HL-60/S4 treated with phorbol 12-myristate 13-acetate at 8.2 ng/mL for 4 days and 3 days (cell line): ENCODE data around the gene SMIM36.
"Not testable (repeated sequence)": the region's sequence is repeated elsewhere in the genome, so short reads cannot be mapped to it uniquely, and the experiment has no call there.

ENCODE experiments used
- in situ Hi-C: fragments of 300-500 bp; cut with MboI; formaldehyde crosslinking; loops from 2 replicates; pipeline ENCODE4 v1.15.0; 2022; ENCODE audit warnings: low sequenced_read_pairs

Gene SMIM36

GRCh38 chr17:55458287-55458900, 52.9 kb downstream of the SMIM36 start:
- in situ Hi-C loops, result no loop called here

- in situ Hi-C loops, result no loop called here
Observed at GRCh38 chr17:55456307-55457240, 54.7 kb downstream of the SMIM36 start.

DNA sequence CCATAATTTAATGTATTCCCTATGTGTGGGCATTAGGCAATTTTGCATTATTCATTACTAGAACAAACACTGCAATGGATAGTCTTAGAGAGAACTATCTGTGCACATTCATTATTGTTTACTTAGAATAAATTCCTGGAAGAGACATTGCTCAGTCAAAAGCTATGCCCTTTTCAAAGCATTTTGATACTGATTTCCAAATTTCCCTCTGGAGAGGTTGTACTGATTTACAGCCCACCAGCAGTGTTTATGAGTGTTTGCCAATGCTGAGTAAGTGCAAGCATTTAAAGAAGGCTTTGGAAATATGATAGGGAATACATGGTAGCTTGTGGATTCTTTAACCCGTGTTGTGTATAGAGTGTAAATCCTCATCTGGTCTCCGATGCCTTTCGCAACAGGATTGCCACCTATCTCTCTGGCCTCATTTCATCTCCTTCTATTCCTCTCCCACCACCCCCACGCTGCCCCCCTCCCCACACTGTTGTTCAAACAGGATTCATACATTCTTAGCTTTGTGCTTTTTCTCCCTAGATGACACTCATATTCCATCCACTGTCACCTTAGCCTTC, 56.3 kb downstream of the SMIM36 start:
- in situ Hi-C loops, result no loop called here

- in situ Hi-C loops, result no loop called here
Observed at GRCh38 chr17:55453839-55454557, 57.3 kb downstream of the SMIM36 start.

- in situ Hi-C loops, result no loop called here
Observed at GRCh38 chr17:55452139-55452790, 59.0 kb downstream of the SMIM36 start.

- in situ Hi-C loops, result no loop called here
Observed at GRCh38 chr17:55451758-55452138, 59.5 kb downstream of the SMIM36 start.

- in situ Hi-C loops, result no loop called here
Observed at GRCh38 chr17:55451203-55451641, 60.0 kb downstream of the SMIM36 start.

DNA sequence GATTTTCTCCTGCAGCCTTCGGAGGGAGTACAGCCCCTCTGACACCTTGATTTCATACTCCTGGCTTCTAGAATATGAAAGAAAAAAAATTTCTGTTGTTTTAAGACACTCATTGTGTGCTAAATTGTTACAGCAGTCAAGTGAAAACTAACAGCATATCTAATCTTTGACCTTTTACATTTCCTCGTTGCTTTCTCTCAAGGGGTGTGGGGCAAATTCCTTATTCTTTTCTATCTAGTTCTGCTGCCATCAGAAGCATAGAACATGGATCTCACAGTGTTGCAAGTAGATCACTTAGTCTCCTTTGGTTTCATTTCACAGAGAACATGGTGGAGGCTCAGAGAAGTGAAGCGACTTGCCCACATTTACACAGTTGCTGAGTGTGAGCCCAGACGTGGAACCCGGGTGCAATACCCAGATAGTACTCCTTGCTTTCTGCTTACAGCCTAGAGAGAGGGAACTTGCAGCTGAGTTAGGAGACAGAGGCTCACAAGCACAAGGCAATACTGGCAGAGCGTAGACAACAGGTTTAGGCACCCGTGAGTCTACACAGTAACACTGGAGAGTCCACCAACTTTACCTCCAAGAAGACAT, 60.9 kb downstream of the SMIM36 start:
- in situ Hi-C loops, result no loop called here

GRCh38 chr17:55448681-55449080, 62.6 kb downstream of the SMIM36 start:
- in situ Hi-C loops, result no loop called here

- in situ Hi-C loops, result no loop called here
Observed at GRCh38 chr17:55446581-55447205, 64.6 kb downstream of the SMIM36 start.

DNA sequence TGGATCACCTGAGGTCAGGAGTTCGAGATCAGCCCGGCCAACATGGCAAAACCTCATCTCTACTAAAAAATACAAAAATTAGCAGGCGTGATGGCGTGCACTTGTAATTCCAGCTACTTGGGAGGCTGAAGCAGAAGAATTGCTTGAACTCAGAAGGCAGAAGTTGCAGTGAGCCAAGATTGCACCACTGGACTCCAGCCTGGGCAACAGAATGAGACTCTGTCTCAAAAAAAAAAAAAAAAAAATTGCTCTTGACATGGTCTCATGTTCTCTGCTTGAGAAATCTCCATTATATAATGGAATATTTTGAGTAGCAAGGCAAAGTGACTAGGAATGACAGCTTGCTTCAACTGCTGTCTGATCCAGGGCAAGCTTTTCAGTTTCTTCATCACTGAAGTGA, 65.2 kb downstream of the SMIM36 start:
- in situ Hi-C loops, result not testable (repeated sequence)

- in situ Hi-C loops, result no loop called here
Observed at GRCh38 chr17:55444471-55445441, 66.5 kb downstream of the SMIM36 start.

GRCh38 chr17:55443904-55444303, 67.3 kb downstream of the SMIM36 start:
- in situ Hi-C loops, result no loop called here

GRCh38 chr17:55442953-55443683, 68.1 kb downstream of the SMIM36 start:
- in situ Hi-C loops, result no loop called here

GRCh38 chr17:55442462-55442861, 68.8 kb downstream of the SMIM36 start:
- in situ Hi-C loops, result no loop called here

DNA sequence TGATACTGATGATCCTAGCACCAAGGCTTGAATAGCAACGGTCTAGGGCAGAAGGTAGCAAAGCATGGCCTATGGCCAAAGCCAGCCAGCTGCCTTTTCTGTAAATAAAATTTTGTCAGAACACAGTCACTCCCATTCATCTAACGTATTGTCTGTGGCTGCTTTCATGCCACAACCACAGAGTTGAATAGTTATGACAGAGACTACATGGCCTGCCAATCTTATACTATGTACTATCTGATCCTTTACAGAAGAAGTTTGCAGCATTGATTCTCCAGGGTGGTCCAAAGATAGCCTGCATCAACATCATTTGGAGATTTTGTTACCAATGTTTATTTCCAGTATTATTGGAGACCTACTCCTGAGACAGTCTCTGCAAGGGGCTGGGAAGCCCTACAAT, 69.7 kb downstream of the SMIM36 start:
- in situ Hi-C loops, result no loop called here

GRCh38 chr17:55440391-55440790, 70.9 kb downstream of the SMIM36 start:
- in situ Hi-C loops, result no loop called here

GRCh38 chr17:55437159-55437605, 74.1 kb downstream of the SMIM36 start:
- in situ Hi-C loops, result no loop called here
